Measurements from ENCODE around the gene LIPH. TPM values are rescaled to one million over a fixed set of nuclear protein-coding genes. Genes with fewer than 3 reads are reported as not detected.

LIPH gene
- total RNA-seq, 1 donor from 2014 or later, result not detected

- Mint-ChIP-seq H3K27me3 (ENCODE audit: unreplicated experiment) (peaks cover 9% of the 10 kb centered on the region), H3K27ac (ENCODE audit: unreplicated experiment) (peak overlapping the region; percentile 95), H3K4me1 (ENCODE audit: unreplicated experiment) (peaks cover 25% of the 10 kb centered on the region), H3K36me3 (ENCODE audit: unreplicated experiment) (no peaks in the 10 kb centered on the region), H3K4me3 (ENCODE audit: unreplicated experiment) (peak overlapping the region; percentile 89), H3K9me3 (ENCODE audit: unreplicated experiment) (no peaks in the 10 kb centered on the region)
- no peak for DNase-seq (ENCODE audit: extremely low spot score, unreplicated experiment)
- no peak for TF ChIP-seq CTCF (IDR thresholded peaks at IDR 0.05)
Observed at GRCh38 chr3:185585518-185585858, 33.1 kb upstream of the LIPH start.

GRCh38 chr3:185584686-185585085 is 32.3 kb upstream of the LIPH start:
- TF ChIP-seq CTCF (IDR thresholded peaks at IDR 0.05), result no peak
- no peaks in the 10 kb centered on the region for H3K36me3 Mint-ChIP-seq (ENCODE audit: unreplicated experiment)
- H3K27ac Mint-ChIP-seq (ENCODE audit: unreplicated experiment), result no peak overlapping the region
- no peak for DNase-seq (ENCODE audit: extremely low spot score, unreplicated experiment)
- H3K9me3 Mint-ChIP-seq (ENCODE audit: unreplicated experiment), result no peaks in the 10 kb centered on the region
- H3K27me3 Mint-ChIP-seq (ENCODE audit: unreplicated experiment), result peaks cover 15% of the 10 kb centered on the region
- peaks cover 25% of the 10 kb centered on the region for H3K4me1 Mint-ChIP-seq (ENCODE audit: unreplicated experiment)
- H3K4me3 Mint-ChIP-seq (ENCODE audit: unreplicated experiment), result no peak overlapping the region

- Mint-ChIP-seq H3K36me3 (ENCODE audit: unreplicated experiment) (no peaks in the 10 kb centered on the region), H3K27me3 (ENCODE audit: unreplicated experiment) (peaks cover 15% of the 10 kb centered on the region), H3K4me1 (ENCODE audit: unreplicated experiment) (peaks cover 22% of the 10 kb centered on the region), H3K4me3 (ENCODE audit: unreplicated experiment) (no peak overlapping the region), H3K27ac (ENCODE audit: unreplicated experiment) (no peak overlapping the region), H3K9me3 (ENCODE audit: unreplicated experiment) (no peaks in the 10 kb centered on the region)
- DNase-seq (ENCODE audit: extremely low spot score, unreplicated experiment), result no peak
- TF ChIP-seq CTCF (IDR thresholded peaks at IDR 0.05), result no peak
Observed at GRCh38 chr3:185583925-185584324, 31.5 kb upstream of the LIPH start.

- TF ChIP-seq CTCF (IDR thresholded peaks at IDR 0.05), result no peak
- no peaks in the 10 kb centered on the region for H3K36me3 Mint-ChIP-seq (ENCODE audit: unreplicated experiment)
- H3K27me3 Mint-ChIP-seq (ENCODE audit: unreplicated experiment), result peaks cover 15% of the 10 kb centered on the region
- peaks cover 14% of the 10 kb centered on the region for H3K4me1 Mint-ChIP-seq (ENCODE audit: unreplicated experiment)
- H3K9me3 Mint-ChIP-seq (ENCODE audit: unreplicated experiment), result no peaks in the 10 kb centered on the region
- DNase-seq (ENCODE audit: extremely low spot score, unreplicated experiment), result no peak
- no peak overlapping the region for H3K4me3 Mint-ChIP-seq (ENCODE audit: unreplicated experiment)
- no peak overlapping the region for H3K27ac Mint-ChIP-seq (ENCODE audit: unreplicated experiment)
Observed at GRCh38 chr3:185582871-185583270, 30.5 kb upstream of the LIPH start.

- no peak for TF ChIP-seq CTCF (IDR thresholded peaks at IDR 0.05)
- Mint-ChIP-seq H3K27me3 (ENCODE audit: unreplicated experiment) (peaks cover 15% of the 10 kb centered on the region), H3K4me1 (ENCODE audit: unreplicated experiment) (peaks cover 14% of the 10 kb centered on the region), H3K27ac (ENCODE audit: unreplicated experiment) (no peak overlapping the region), H3K36me3 (ENCODE audit: unreplicated experiment) (no peaks in the 10 kb centered on the region), H3K9me3 (ENCODE audit: unreplicated experiment) (no peaks in the 10 kb centered on the region), H3K4me3 (ENCODE audit: unreplicated experiment) (no peak overlapping the region)
- DNase-seq (ENCODE audit: extremely low spot score, unreplicated experiment), result no peak
Observed at GRCh38 chr3:185582236-185582635, 29.8 kb upstream of the LIPH start.

Measured in osteocyte (in vitro differentiated cells).